ENCODE data around the gene HNF1A. TPM values are rescaled to one million over a fixed set of nuclear protein-coding genes. Genes with fewer than 3 reads are reported as not detected.

The HNF1A gene
- total and polyA plus RNA-seq, 2 donors (not counting 3 experiments of a cell fraction or from before 2014, with no cell fraction given) = not detected

GRCh38 chr12:120984351-120984898 lies 6.1 kb downstream of the HNF1A start:
- intact Hi-C loops (cut with micrococcal nuclease) (no loop called here), dilution Hi-C loops (cut with MboI; ENCODE audit: extremely low pct_ligation_motif_present, low sequenced_read_pairs) (no loop called here)
- Histone ChIP-seq H3K27me3 (ENCODE audit: control insufficient read depth in 2 of 2, insufficient read depth in 2 of 2, low read length in 2 of 2) (no peaks in the 10 kb centered on the region), H3K9me1 (replicated peaks; ENCODE audit: control insufficient read depth, extremely low read depth, insufficient read depth, low read length) (no peaks in the 10 kb centered on the region), H3K4me1 (ENCODE audit: control insufficient read depth, extremely low read depth, insufficient read depth, low read length) (no peaks in the 10 kb centered on the region), H3K79me2 (ENCODE audit: control insufficient read depth, insufficient read depth, low read length) (no peaks in the 10 kb centered on the region), H3K36me3 (ENCODE audit: control insufficient read depth in 2 of 2, extremely low read depth in 1 of 2, insufficient read depth in 2 of 2, low read length in 2 of 2) (no peaks in the 10 kb centered on the region), H4K20me1 (replicated peaks; ENCODE audit: control insufficient read depth, extremely low read depth, insufficient read depth, low read length) (no peaks in the 10 kb centered on the region), H3K9me3 (replicated peaks; ENCODE audit: control insufficient read depth, insufficient read depth, low read length) (no peaks in the 10 kb centered on the region), H3K9ac (replicated peaks; ENCODE audit: extremely low read depth, insufficient read depth, low read length) (no peak overlapping the region), H2AFZ (ENCODE audit: low read depth, low read length) (no peak overlapping the region), H3K4me3 (replicated peaks in 1 of 3; ENCODE audit: insufficient read depth in 1 of 3, low read depth in 1 of 3, low read length in 3 of 3) (no peak overlapping the region), H3K27ac (ENCODE audit: insufficient read depth, low read depth, low read length) (no peak overlapping the region), H3K4me2 (ENCODE audit: insufficient read depth, low read length) (no peak overlapping the region)
- no peak for DNase-seq (ENCODE audit: low read depth, low spot score)
- CTCF ChIA-PET = interaction anchor here (2.7 kb wide), 1 partner anchor 13 kb away, joined by 9 read pairs; no protein-coding TSS in a partner anchor
- FAIRE-seq = no peak
- POLR2A ChIA-PET = no interaction called here
- TF ChIP-seq MYC (IDR thresholded peaks at IDR 0.05; ENCODE audit: low read depth, low read length) (no peak), EZH2 (IDR thresholded peaks at IDR 0.05; ENCODE audit: borderline replicate concordance, low read depth, low read length, severe bottlenecking) (no peak), JUN (IDR thresholded peaks at IDR 0.05; ENCODE audit: borderline replicate concordance, insufficient read depth, insufficient read length, low read depth) (no peak), POLR2A (IDR thresholded peaks at IDR 0.05; ENCODE audit: low read depth, low read length) (no peak)
- no TSS peak for BruUV-seq (replicated peaks)

GRCh38 chr12:120988234-120988633 lies 9.9 kb downstream of the HNF1A start:
- intact Hi-C loops (cut with micrococcal nuclease) (no loop called here), dilution Hi-C loops (cut with MboI; ENCODE audit: extremely low pct_ligation_motif_present, low sequenced_read_pairs) (no loop called here)
- Histone ChIP-seq H3K27me3 (ENCODE audit: control insufficient read depth in 2 of 2, insufficient read depth in 2 of 2, low read length in 2 of 2) (peaks cover 3 to 8% of the 10 kb centered on the region in 2 experiments), H3K9ac (replicated peaks; ENCODE audit: extremely low read depth, insufficient read depth, low read length) (no peak overlapping the region), H3K4me1 (ENCODE audit: control insufficient read depth, extremely low read depth, insufficient read depth, low read length) (no peaks in the 10 kb centered on the region), H3K79me2 (ENCODE audit: control insufficient read depth, insufficient read depth, low read length) (no peaks in the 10 kb centered on the region), H3K4me3 (replicated peaks in 1 of 3; ENCODE audit: insufficient read depth in 1 of 3, low read depth in 1 of 3, low read length in 3 of 3) (no peak overlapping the region), H4K20me1 (replicated peaks; ENCODE audit: control insufficient read depth, extremely low read depth, insufficient read depth, low read length) (no peaks in the 10 kb centered on the region), H3K4me2 (ENCODE audit: insufficient read depth, low read length) (no peak overlapping the region), H3K9me3 (replicated peaks; ENCODE audit: control insufficient read depth, insufficient read depth, low read length) (no peaks in the 10 kb centered on the region), H3K36me3 (ENCODE audit: control insufficient read depth in 2 of 2, extremely low read depth in 1 of 2, insufficient read depth in 2 of 2, low read length in 2 of 2) (no peaks in the 10 kb centered on the region), H3K9me1 (replicated peaks; ENCODE audit: control insufficient read depth, extremely low read depth, insufficient read depth, low read length) (no peaks in the 10 kb centered on the region), H3K27ac (ENCODE audit: insufficient read depth, low read depth, low read length) (no peak overlapping the region), H2AFZ (ENCODE audit: low read depth, low read length) (no peak overlapping the region)
- TF ChIP-seq GATA2 (IDR thresholded peaks at IDR 0.05; ENCODE audit: insufficient read depth, insufficient read length, low read depth, low read length) = no peak
- TF ChIP-seq JUN (IDR thresholded peaks at IDR 0.05; ENCODE audit: borderline replicate concordance, insufficient read depth, insufficient read length, low read depth) = no peak
- no peak for TF ChIP-seq CTCF (IDR thresholded peaks at IDR 0.05; ENCODE audit: extremely low read depth in 1 of 2, insufficient read depth in 1 of 2, low read depth in 1 of 2, low read length in 2 of 2)
- TF ChIP-seq POLR2A (IDR thresholded peaks at IDR 0.05; ENCODE audit: low read depth, low read length) = no peak
- TF ChIP-seq FOS (IDR thresholded peaks at IDR 0.05; ENCODE audit: borderline replicate concordance, insufficient read depth, low read length) = no peak
- no peak for TF ChIP-seq MYC (IDR thresholded peaks at IDR 0.05; ENCODE audit: low read depth, low read length)
- no peak for TF ChIP-seq POLR2AphosphoS5 (IDR thresholded peaks at IDR 0.05; ENCODE audit: insufficient read depth, low read depth, low read length)
- no peak for TF ChIP-seq MAX (IDR thresholded peaks at IDR 0.05; ENCODE audit: insufficient read depth, insufficient read length)
- no peak for TF ChIP-seq EZH2 (IDR thresholded peaks at IDR 0.05; ENCODE audit: borderline replicate concordance, low read depth, low read length, severe bottlenecking)
- FAIRE-seq = no peak
- POLR2A ChIA-PET = no interaction called here
- no peak for DNase-seq (ENCODE audit: low read depth, low spot score)
- no TSS peak for BruUV-seq (replicated peaks)
- CTCF ChIA-PET = no interaction called here

Data from endothelial cell of umbilical vein (primary cell).